Smooth muscle cell (in vitro differentiated cells): Measurements from ENCODE around the gene LPAR4. TPM values are rescaled to one million over a fixed set of nuclear protein-coding genes. Genes with fewer than 3 reads are reported as not detected.

Source experiments
- DNase-seq: peaks from one replicate; lab custom pipeline; 2025; ENCODE audit not compliant: unreplicated experiment; lab: John Stamatoyannopoulos, UW
- H2AFZ ChIP-seq: fragments of 200-600 bp; sonication (generic); 2 replicates; pipeline ENCODE4 v1.6.0; 2016; ENCODE audit warnings: antibody characterized with exemption, low read depth, mild to moderate bottlenecking
- H3F3A ChIP-seq: fragments of 200-600 bp; sonication (generic); 2 replicates; pipeline ENCODE4 v1.6.0; 2017; ENCODE audit warnings: antibody characterized with exemption, low read depth
- H3K27ac ChIP-seq: fragments of 200-600 bp; sonication (generic); 2 replicates; pipeline ENCODE4 v1.5.1; 2016; ENCODE audit warnings: low read depth, mild to moderate bottlenecking
- H3K27me3 ChIP-seq: fragments of 200-600 bp; sonication (generic); 2 replicates; pipeline ENCODE4 v1.6.1; 2016; ENCODE audit warnings: low read depth, mild to moderate bottlenecking
- H3K36me3 ChIP-seq: fragments of 200-600 bp; sonication (generic); 2 replicates; pipeline ENCODE4 v1.5.1; 2016; ENCODE audit warnings: low read depth
- H3K4me1 ChIP-seq: fragments of 200-600 bp; sonication (generic); 2 replicates; pipeline ENCODE4 v1.5.1; 2016; ENCODE audit warnings: low read depth
- H3K4me2 ChIP-seq: fragments of 200-600 bp; sonication (generic); 2 replicates; pipeline ENCODE4 v1.6.0; 2016; ENCODE audit warnings: mild to moderate bottlenecking
- H3K4me3 ChIP-seq: fragments of 200-600 bp; sonication (generic); 2 replicates; pipeline ENCODE4 v1.5.1; 2016; ENCODE audit warnings: mild to moderate bottlenecking
- H3K79me2 ChIP-seq: fragments of 200-600 bp; sonication (generic); 2 replicates; pipeline ENCODE4 v1.6.0; 2016; ENCODE audit warnings: low read depth, mild to moderate bottlenecking
- H3K9ac ChIP-seq: fragments of 200-600 bp; sonication (generic); 2 replicates; pipeline ENCODE4 v1.6.0; 2016; ENCODE audit warnings: low read depth
- H3K9me3 ChIP-seq: fragments of 200-600 bp; sonication (generic); replicated peaks from 2 replicates; pipeline ENCODE4 v1.5.1; 2016; ENCODE audit warnings: low read depth
- H4K20me1 ChIP-seq: fragments of 200-600 bp; sonication (generic); 2 replicates; pipeline ENCODE4 v1.6.0; 2016; ENCODE audit warnings: low read depth
- CTCF ChIP-seq: fragments of 200-600 bp; sonication (generic); IDR thresholded peaks from 2 replicates; pipeline ENCODE4 v1.5.1; 2017; ENCODE audit warnings: borderline replicate concordance, mild to moderate bottlenecking, antibody characterized with exemption; ENCODE audit not compliant: insufficient read depth, poor library complexity, severe bottlenecking
- WGBS: methylation state at CpG from one replicate; pipeline ENCODE4 v1.1.7; 2016; ENCODE audit warnings: low lambda C conversion rate; 5-methylcytosine and 5-hydroxymethylcytosine counted together
- polyA plus RNA-seq: library from polyadenylated mRNA; unstranded; fragments of >200 nt; fragmentation: Nextera tagmentation; extraction: Ambion mirVana; gene quantifications from 2 replicates; pipeline ENCODE4 v1.2.1, GENCODE V29; 2016
- total RNA-seq: library from RNA; depleted of rRNA; stranded (reverse); fragments of >200 nt; gene quantifications from 2 replicates; pipeline ENCODE4 v1.2.3, GENCODE V29; 2014

Gene LPAR4
- total and polyA plus RNA-seq, 2 experiments from 2014 or later = 0.72 to 1.2 TPM

GRCh38 chrX:78710171-78710570 lies 37.3 kb upstream of the LPAR4 start:
- TF ChIP-seq CTCF = no peak
- no peak for DNase-seq
- Histone ChIP-seq H3K27me3 (no peaks in the 10 kb centered on the region), H3K4me3 (no peak overlapping the region), H3K4me2 (no peak overlapping the region), H3K9me3 (no peaks in the 10 kb centered on the region), H2AFZ (no peak overlapping the region), H3K79me2 (no peaks in the 10 kb centered on the region), H3K36me3 (no peaks in the 10 kb centered on the region), H3K4me1 (no peaks in the 10 kb centered on the region), H4K20me1 (no peaks in the 10 kb centered on the region), H3K27ac (no peak overlapping the region), H3K9ac (no peak overlapping the region), H3F3A (no peaks in the 10 kb centered on the region)
- WGBS = 58% methylated on average over 1 of the region's 1 CpG

- no peak overlapping the region for H3K9ac ChIP-seq
- 68% methylated on average over 1 of the region's 1 CpG for WGBS
- H3K27ac ChIP-seq = no peak overlapping the region
- H3K4me3 ChIP-seq = no peak overlapping the region
- no peaks in the 10 kb centered on the region for H3K9me3 ChIP-seq
- no peak overlapping the region for H2AFZ ChIP-seq
- H3K36me3 ChIP-seq = no peaks in the 10 kb centered on the region
- H3K4me1 ChIP-seq = no peaks in the 10 kb centered on the region
- no peaks in the 10 kb centered on the region for H4K20me1 ChIP-seq
- no peak for TF ChIP-seq CTCF
- no peaks in the 10 kb centered on the region for H3F3A ChIP-seq
- no peaks in the 10 kb centered on the region for H3K79me2 ChIP-seq
- H3K4me2 ChIP-seq = no peak overlapping the region
- no peak for DNase-seq
- H3K27me3 ChIP-seq = no peaks in the 10 kb centered on the region
These were observed 35.2 kb upstream of the LPAR4 start for GRCh38 chrX:78712336-78712735.

GRCh38 chrX:78725287-78725686 lies 22.2 kb upstream of the LPAR4 start:
- Histone ChIP-seq H3K27ac (no peak overlapping the region), H3K4me2 (no peak overlapping the region), H3K9ac (no peak overlapping the region), H2AFZ (no peak overlapping the region), H3K27me3 (no peaks in the 10 kb centered on the region), H4K20me1 (no peaks in the 10 kb centered on the region), H3K4me1 (no peaks in the 10 kb centered on the region), H3K4me3 (no peak overlapping the region), H3K9me3 (no peaks in the 10 kb centered on the region), H3K36me3 (no peaks in the 10 kb centered on the region), H3K79me2 (no peaks in the 10 kb centered on the region), H3F3A (no peaks in the 10 kb centered on the region)
- 87% methylated on average over 2 of the region's 2 CpGs for WGBS
- no peak for TF ChIP-seq CTCF
- no peak for DNase-seq

- Histone ChIP-seq H3K9me3 (no peaks in the 10 kb centered on the region), H3K36me3 (no peaks in the 10 kb centered on the region), H3F3A (no peaks in the 10 kb centered on the region), H3K4me1 (peaks cover 16% of the 10 kb centered on the region), H3K27me3 (no peaks in the 10 kb centered on the region), H3K27ac (no peak overlapping the region), H3K4me3 (no peak overlapping the region), H3K79me2 (no peaks in the 10 kb centered on the region), H2AFZ (no peak overlapping the region), H4K20me1 (no peaks in the 10 kb centered on the region), H3K4me2 (no peak overlapping the region), H3K9ac (no peak overlapping the region)
- DNase-seq = no peak
- no peak for TF ChIP-seq CTCF
These were observed 1.0 kb upstream of the LPAR4 start for GRCh38 chrX:78746496-78746895.
